ENCODE results near the gene MND1.
"Not testable (repeated sequence)": the region's sequence is repeated elsewhere in the genome, so short reads cannot be mapped to it uniquely, and the experiment has no call there.

The MND1 gene

DNA sequence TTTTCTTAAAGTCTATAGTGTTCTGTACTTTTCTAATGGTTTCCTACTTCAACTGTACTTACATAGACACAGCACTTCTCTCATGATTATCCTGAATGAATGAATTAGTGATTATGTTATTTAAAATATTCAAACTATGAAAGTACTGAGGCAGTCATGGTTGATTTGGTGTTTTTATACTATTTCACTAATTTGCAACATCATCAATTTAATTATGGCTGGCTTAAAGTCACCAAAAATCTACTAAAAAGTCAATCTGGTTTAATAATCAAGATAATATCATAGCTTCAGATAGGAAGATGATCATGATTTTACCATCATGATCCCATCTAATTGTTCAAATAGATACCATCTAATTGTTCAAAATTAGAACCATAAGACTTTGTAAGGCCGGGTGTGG, 104.8 kb downstream of the MND1 start:
- Histone ChIP-seq H3K4me3 (ENCODE audit: low read depth in 1 of 5, low read length in 5 of 5) (no peak overlapping the region), H3K36me3 (ENCODE audit: control insufficient read depth in 5 of 5, insufficient read depth in 5 of 5, low read length in 5 of 5) (no peaks in the 10 kb centered on the region), H3K27ac (ENCODE audit: low read depth, low read length) (peak overlapping the region; percentile 92), H3K4me1 (ENCODE audit: control insufficient read depth in 5 of 5, insufficient read depth in 5 of 5, low read length in 5 of 5) (peaks cover 8 to 56% (median 45%) of the 10 kb centered on the region in 5 donors), H3K9me3 (ENCODE audit: control insufficient read depth in 5 of 5, low read length in 5 of 5) (no peaks in the 10 kb centered on the region), H3K9ac (ENCODE audit: low read length in 5 of 5) (no peak overlapping the region), H3K27me3 (ENCODE audit: control insufficient read depth in 5 of 5, insufficient read depth in 4 of 5, low read length in 5 of 5) (no peaks in the 10 kb centered on the region)

DNA sequence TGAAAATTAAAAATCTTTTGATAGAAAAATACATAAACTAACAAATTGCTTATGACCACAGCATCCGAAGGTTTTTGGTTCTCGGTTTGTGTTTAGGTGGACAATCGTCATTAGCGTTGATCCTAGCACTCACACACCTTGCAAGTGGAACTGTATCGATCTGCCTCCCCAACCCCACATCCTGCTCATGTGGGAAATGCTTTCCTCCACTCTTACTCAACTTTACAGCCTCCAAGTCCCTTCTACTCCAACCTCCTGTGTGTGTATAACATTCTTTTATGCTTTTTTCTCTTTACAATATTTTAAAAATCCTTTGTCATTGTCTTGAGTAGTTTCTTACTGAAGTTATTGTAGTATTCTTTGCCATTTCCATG, 106.0 kb downstream of the MND1 start:
- H3K9ac ChIP-seq (ENCODE audit: low read length in 5 of 5), result peak overlapping the region in 1 of 5 donors; percentile 32
- H3K27ac ChIP-seq (ENCODE audit: low read depth, low read length), result peak overlapping the region; percentile 92
- H3K27me3 ChIP-seq (ENCODE audit: control insufficient read depth in 5 of 5, insufficient read depth in 4 of 5, low read length in 5 of 5), result no peaks in the 10 kb centered on the region

DNA sequence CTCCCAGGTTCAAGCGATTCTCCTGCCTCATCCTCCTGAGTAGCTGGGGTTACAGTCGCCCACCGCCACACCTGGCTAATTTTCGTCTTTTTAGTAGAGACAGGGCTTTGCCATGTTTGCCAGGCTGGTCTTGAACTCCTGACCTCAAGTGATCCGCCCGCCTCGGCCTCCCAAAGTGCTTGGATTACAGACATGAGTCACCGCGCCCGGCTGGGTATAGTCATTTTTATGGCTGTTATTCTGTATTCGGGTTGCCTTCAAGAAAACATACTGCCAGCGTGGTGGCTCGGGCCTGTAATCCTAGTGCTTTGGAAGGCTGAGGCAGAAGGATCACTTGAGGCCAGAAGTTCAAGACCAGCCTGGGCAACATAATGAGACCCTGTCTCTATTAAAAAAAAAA, 106.7 kb downstream of the MND1 start:
- H3K27me3 ChIP-seq (ENCODE audit: control insufficient read depth in 5 of 5, insufficient read depth in 4 of 5, low read length in 5 of 5); H3K4me3 ChIP-seq (ENCODE audit: low read depth in 1 of 5, low read length in 5 of 5); H3K36me3 ChIP-seq (ENCODE audit: control insufficient read depth in 5 of 5, insufficient read depth in 5 of 5, low read length in 5 of 5); H3K9me3 ChIP-seq (ENCODE audit: control insufficient read depth in 5 of 5, low read length in 5 of 5): not testable (repeated sequence)
- H3K4me1 ChIP-seq (ENCODE audit: control insufficient read depth in 5 of 5, insufficient read depth in 5 of 5, low read length in 5 of 5), result peaks cover 8 to 56% (median 45%) of the 10 kb centered on the region in 5 donors
- peak overlapping the region in 1 of 5 donors; percentile 32 for H3K9ac ChIP-seq (ENCODE audit: low read length in 5 of 5)
- H3K27ac ChIP-seq (ENCODE audit: low read depth, low read length), result peak overlapping the region; percentile 92

More for the DNA sequence above, 106.0 kb downstream of the MND1 start:
- Histone ChIP-seq H3K9me3 (ENCODE audit: control insufficient read depth in 5 of 5, low read length in 5 of 5) (no peaks in the 10 kb centered on the region), H3K4me3 (ENCODE audit: low read depth in 1 of 5, low read length in 5 of 5) (no peak overlapping the region), H3K36me3 (ENCODE audit: control insufficient read depth in 5 of 5, insufficient read depth in 5 of 5, low read length in 5 of 5) (no peaks in the 10 kb centered on the region), H3K4me1 (ENCODE audit: control insufficient read depth in 5 of 5, insufficient read depth in 5 of 5, low read length in 5 of 5) (peaks cover 8 to 56% (median 45%) of the 10 kb centered on the region in 5 donors)

DNA sequence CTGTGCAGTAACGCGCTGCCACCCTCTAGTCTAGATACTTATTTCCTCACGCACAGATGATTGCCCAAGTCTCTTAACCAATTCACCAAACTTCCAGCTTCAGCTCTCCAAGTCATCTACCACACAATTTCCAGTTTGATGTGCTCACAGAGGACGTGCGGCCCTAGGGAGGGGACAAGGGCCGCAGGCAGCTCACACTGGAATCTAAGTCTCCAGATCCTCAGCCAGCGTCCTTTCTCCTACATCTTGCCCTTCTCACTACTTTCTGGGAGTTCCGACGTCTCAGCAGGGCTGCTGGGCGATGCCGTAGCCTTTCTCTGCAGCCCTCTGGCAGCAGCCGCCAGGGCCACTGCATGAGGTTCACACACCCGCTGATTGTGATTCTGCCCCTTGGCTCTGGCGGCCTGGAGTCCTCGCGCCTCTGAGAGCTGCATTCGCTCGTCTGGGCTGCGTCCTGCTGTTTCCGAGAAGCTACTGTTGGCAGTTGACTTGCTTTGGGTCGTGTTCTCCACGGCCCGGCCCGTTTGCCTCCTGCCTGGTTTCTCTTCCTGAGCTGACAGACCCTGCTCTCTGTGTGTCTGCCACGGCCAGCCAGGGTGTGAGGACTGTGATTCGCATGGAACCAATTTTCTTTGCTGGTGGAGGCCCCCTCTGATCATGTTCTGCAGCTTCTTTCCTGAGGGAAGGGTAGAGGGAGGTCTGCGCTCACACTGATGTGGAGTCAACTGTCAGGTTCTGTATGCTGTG, 107.6 kb downstream of the MND1 start:
- Histone ChIP-seq H3K27ac (ENCODE audit: low read depth, low read length) (peak overlapping the region; percentile 92), H3K27me3 (ENCODE audit: control insufficient read depth in 5 of 5, insufficient read depth in 4 of 5, low read length in 5 of 5) (no peaks in the 10 kb centered on the region), H3K9me3 (ENCODE audit: control insufficient read depth in 5 of 5, low read length in 5 of 5) (no peaks in the 10 kb centered on the region), H3K36me3 (ENCODE audit: control insufficient read depth in 5 of 5, insufficient read depth in 5 of 5, low read length in 5 of 5) (no peaks in the 10 kb centered on the region), H3K4me1 (ENCODE audit: control insufficient read depth in 5 of 5, insufficient read depth in 5 of 5, low read length in 5 of 5) (peaks cover 8 to 54% (median 44%) of the 10 kb centered on the region in 5 donors), H3K4me3 (ENCODE audit: low read depth in 1 of 5, low read length in 5 of 5) (peak overlapping the region in 1 of 5 donors; percentile 45), H3K9ac (ENCODE audit: low read length in 5 of 5) (peak overlapping the region in 3 of 5 donors; percentile 44 to 68 (median 61))

DNA sequence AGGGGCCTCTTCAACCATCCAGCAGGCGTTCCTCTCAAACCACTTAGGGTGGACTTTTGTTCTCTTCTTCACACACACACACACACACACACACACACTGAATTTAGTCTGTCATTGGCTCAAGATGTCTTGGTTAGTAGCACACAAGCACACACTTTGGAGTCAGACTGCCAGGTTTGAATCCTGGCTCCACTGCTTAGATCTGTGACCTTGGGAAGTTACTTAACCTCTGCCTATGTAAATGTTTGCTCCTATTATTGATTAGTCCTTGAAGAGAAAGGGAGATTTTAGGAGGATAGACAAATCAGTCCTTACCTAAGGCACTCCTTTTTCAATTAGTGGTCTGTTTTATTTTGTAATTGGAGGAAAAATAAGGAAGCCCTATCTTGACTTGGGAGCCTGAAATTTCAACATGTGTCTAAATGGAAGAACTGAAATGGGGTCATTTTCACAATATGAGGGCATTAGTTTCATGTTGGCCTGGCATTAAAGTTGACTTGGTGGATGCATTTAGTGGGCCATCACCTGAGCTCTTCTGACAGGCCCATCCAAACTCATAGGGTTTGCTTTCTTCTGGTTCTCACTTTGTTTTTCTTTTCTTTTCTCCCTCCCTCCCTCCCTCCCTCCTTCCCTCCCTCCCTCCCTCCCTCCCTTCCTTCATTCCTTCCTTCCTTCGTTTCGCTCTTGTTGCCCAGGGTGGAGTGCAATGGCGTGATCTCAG, 108.3 kb downstream of the MND1 start:
- peak overlapping the region in 3 of 5 donors; percentile 44 to 68 (median 61) for H3K9ac ChIP-seq (ENCODE audit: low read length in 5 of 5)
- H3K4me1 ChIP-seq (ENCODE audit: control insufficient read depth in 5 of 5, insufficient read depth in 5 of 5, low read length in 5 of 5), result peaks cover 8 to 47% (median 38%) of the 10 kb centered on the region in 5 donors
- H3K4me3 ChIP-seq (ENCODE audit: low read depth in 1 of 5, low read length in 5 of 5), result peak overlapping the region in 1 of 5 donors; percentile 45
- H3K9me3 ChIP-seq (ENCODE audit: control insufficient read depth in 5 of 5, low read length in 5 of 5), result no peaks in the 10 kb centered on the region
- H3K27me3 ChIP-seq (ENCODE audit: control insufficient read depth in 5 of 5, insufficient read depth in 4 of 5, low read length in 5 of 5), result no peaks in the 10 kb centered on the region
- no peaks in the 10 kb centered on the region for H3K36me3 ChIP-seq (ENCODE audit: control insufficient read depth in 5 of 5, insufficient read depth in 5 of 5, low read length in 5 of 5)
- H3K27ac ChIP-seq (ENCODE audit: low read depth, low read length), result peak overlapping the region; percentile 92

DNA sequence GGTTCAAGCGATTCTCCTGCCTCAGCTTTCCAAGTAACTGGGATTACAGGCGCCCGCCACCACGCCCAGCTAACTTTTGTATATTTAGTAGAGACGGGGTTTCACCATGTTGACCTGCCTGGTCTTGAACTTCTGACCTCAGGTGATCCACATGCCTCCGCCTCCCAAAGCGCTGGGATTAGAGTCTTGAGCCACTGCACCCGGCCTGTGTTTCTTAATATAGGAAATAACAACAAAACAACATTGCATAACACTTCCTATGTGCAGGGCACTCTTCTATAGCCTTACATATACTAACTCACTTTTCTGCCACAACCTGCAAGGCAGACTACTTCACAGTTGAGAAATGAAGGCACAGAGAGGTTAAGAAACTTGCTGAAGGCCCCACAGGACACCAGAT, 108.9 kb downstream of the MND1 start:
- Histone ChIP-seq H3K27ac (ENCODE audit: low read depth, low read length) (peak overlapping the region; percentile 57), H3K4me3 (ENCODE audit: low read depth in 1 of 5, low read length in 5 of 5) (no peak overlapping the region), H3K27me3 (ENCODE audit: control insufficient read depth in 5 of 5, insufficient read depth in 4 of 5, low read length in 5 of 5) (no peaks in the 10 kb centered on the region), H3K4me1 (ENCODE audit: control insufficient read depth in 5 of 5, insufficient read depth in 5 of 5, low read length in 5 of 5) (peaks cover 5 to 42% (median 32%) of the 10 kb centered on the region in 5 donors), H3K36me3 (ENCODE audit: control insufficient read depth in 5 of 5, insufficient read depth in 5 of 5, low read length in 5 of 5) (no peaks in the 10 kb centered on the region), H3K9ac (ENCODE audit: low read length in 5 of 5) (no peak overlapping the region), H3K9me3 (ENCODE audit: control insufficient read depth in 5 of 5, low read length in 5 of 5) (no peaks in the 10 kb centered on the region)

DNA sequence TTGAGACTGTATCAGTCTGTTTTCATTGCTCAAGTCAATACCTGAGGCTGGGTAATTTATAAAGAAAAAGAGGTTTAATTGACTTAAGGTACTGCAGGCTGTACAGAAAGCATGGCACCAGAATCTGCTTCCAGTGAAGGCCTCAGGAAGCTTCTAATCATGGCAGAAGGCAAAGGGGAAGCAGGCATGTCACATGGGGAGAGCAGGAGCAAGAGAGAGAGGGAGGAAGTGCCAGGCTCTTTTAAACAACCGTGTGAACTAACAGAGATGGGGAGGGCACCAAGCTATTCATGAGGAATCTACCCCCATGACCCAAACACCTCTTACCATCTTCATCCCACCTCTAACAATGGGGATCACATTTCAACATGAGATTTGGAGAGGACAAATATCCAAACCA, 114.5 kb downstream of the MND1 start:
- no peak overlapping the region for H3K27ac ChIP-seq (ENCODE audit: low read depth, low read length)

DNA sequence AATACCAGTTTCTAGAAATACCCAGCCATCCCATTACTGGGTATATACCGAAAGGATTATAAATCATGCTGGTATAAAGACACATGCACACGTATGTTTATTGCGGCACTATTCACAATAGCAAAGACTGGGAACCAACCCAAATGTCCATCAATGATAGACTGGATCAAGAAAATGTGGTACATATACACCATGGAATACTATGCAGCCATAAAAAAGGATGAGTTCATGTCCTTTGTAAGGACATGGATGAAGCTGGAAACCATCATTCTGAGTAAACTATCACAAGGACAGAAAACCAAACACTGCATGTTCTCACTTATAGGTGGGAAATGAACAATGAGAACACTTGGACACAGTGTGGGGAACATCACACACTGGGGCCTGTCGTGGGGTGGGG, 117.1 kb downstream of the MND1 start:
- H3K27ac ChIP-seq (ENCODE audit: low read depth, low read length); H3K9ac ChIP-seq (ENCODE audit: low read length in 5 of 5); H3K9me3 ChIP-seq (ENCODE audit: control insufficient read depth in 5 of 5, low read length in 5 of 5); H3K27me3 ChIP-seq (ENCODE audit: control insufficient read depth in 5 of 5, insufficient read depth in 4 of 5, low read length in 5 of 5); H3K36me3 ChIP-seq (ENCODE audit: control insufficient read depth in 5 of 5, insufficient read depth in 5 of 5, low read length in 5 of 5); H3K4me3 ChIP-seq (ENCODE audit: low read depth in 1 of 5, low read length in 5 of 5): not testable (repeated sequence)
- H3K4me1 ChIP-seq (ENCODE audit: control insufficient read depth in 5 of 5, insufficient read depth in 5 of 5, low read length in 5 of 5), result peaks cover 0 to 13% (median 11%) of the 10 kb centered on the region in 5 donors

More for the DNA sequence above, 114.5 kb downstream of the MND1 start:
- no peaks in the 10 kb centered on the region for H3K36me3 ChIP-seq (ENCODE audit: control insufficient read depth in 5 of 5, insufficient read depth in 5 of 5, low read length in 5 of 5)
- H3K4me3 ChIP-seq (ENCODE audit: low read depth in 1 of 5, low read length in 5 of 5), result no peak overlapping the region
- no peak overlapping the region for H3K9ac ChIP-seq (ENCODE audit: low read length in 5 of 5)
- H3K9me3 ChIP-seq (ENCODE audit: control insufficient read depth in 5 of 5, low read length in 5 of 5), result no peaks in the 10 kb centered on the region
- H3K27me3 ChIP-seq (ENCODE audit: control insufficient read depth in 5 of 5, insufficient read depth in 4 of 5, low read length in 5 of 5), result no peaks in the 10 kb centered on the region
- no peaks in the 10 kb centered on the region for H3K4me1 ChIP-seq (ENCODE audit: control insufficient read depth in 5 of 5, insufficient read depth in 5 of 5, low read length in 5 of 5)

DNA sequence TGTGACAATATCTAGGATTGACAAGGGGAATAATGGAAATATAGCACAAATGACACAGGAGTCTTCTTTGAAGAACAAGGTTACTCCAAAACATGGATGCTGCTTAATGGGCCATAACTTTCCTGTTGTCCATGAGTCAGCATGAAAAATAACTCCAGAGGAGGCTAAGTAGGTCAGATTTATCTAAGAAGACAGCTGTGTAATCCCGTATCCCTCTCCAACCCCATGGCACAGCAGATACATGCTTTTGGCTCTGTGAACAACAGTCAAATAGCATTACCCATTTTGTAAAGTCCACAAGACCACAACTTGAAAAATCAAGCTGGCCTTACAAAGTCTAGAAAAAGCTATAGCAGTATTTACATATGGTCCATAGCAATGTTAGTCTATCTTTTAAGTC, 119.6 kb downstream of the MND1 start:
- Histone ChIP-seq H3K27ac (ENCODE audit: low read depth, low read length) (peak overlapping the region; percentile 61), H3K4me1 (ENCODE audit: control insufficient read depth in 5 of 5, insufficient read depth in 5 of 5, low read length in 5 of 5) (peaks cover 0 to 35% (median 34%) of the 10 kb centered on the region in 5 donors), H3K27me3 (ENCODE audit: control insufficient read depth in 5 of 5, insufficient read depth in 4 of 5, low read length in 5 of 5) (no peaks in the 10 kb centered on the region), H3K9me3 (ENCODE audit: control insufficient read depth in 5 of 5, low read length in 5 of 5) (no peaks in the 10 kb centered on the region), H3K9ac (ENCODE audit: low read length in 5 of 5) (no peak overlapping the region), H3K36me3 (ENCODE audit: control insufficient read depth in 5 of 5, insufficient read depth in 5 of 5, low read length in 5 of 5) (no peaks in the 10 kb centered on the region), H3K4me3 (ENCODE audit: low read depth in 1 of 5, low read length in 5 of 5) (no peak overlapping the region)
